GM18951 (cell line): ENCODE results near the gene PDE6C.

Experiments used
- POLR2A ChIP-seq: IDR thresholded peaks from 4 replicates; pipeline ENCODE4 v1.6.1; 2011; ENCODE audit warnings: mild to moderate bottlenecking; ENCODE audit not compliant: insufficient read length, insufficient read depth; ENCODE audit errors: extremely low read depth
- in situ Hi-C: fragments of 300-500 bp; cut with MboI; formaldehyde crosslinking; loops from one replicate; pipeline ENCODE4 v1.12.0; 2022; ENCODE audit warnings: low sequenced_read_pairs, mixed read lengths, inconsistent platforms; ENCODE audit not compliant: unreplicated experiment

The PDE6C gene

GRCh38 chr10:93579985-93580711 lies 32.2 kb upstream of the PDE6C start:
- no peak for TF ChIP-seq POLR2A
- in situ Hi-C loops: no loop called here

- in situ Hi-C loops: no loop called here
- TF ChIP-seq POLR2A: no peak
These were observed 31.5 kb upstream of the PDE6C start for GRCh38 chr10:93580828-93581227.

- TF ChIP-seq POLR2A: no peak
- in situ Hi-C loops: no loop called here
These were observed 27.9 kb upstream of the PDE6C start for GRCh38 chr10:93584445-93584844.

- no peak for TF ChIP-seq POLR2A
- in situ Hi-C loops: no loop called here
These were observed 22.4 kb upstream of the PDE6C start for GRCh38 chr10:93589648-93590562.

- in situ Hi-C loops: no loop called here
- TF ChIP-seq POLR2A: no peak
These were observed 21.7 kb upstream of the PDE6C start for GRCh38 chr10:93590638-93591037.

GRCh38 chr10:93591065-93591808 lies 21.1 kb upstream of the PDE6C start:
- TF ChIP-seq POLR2A: no peak
- in situ Hi-C loops: no loop called here

GRCh38 chr10:93593254-93593653 lies 19.1 kb upstream of the PDE6C start:
- TF ChIP-seq POLR2A: no peak
- in situ Hi-C loops: no loop called here

- TF ChIP-seq POLR2A: no peak
- in situ Hi-C loops: no loop called here
These were observed 18.6 kb upstream of the PDE6C start for GRCh38 chr10:93593749-93594148.

- no peak for TF ChIP-seq POLR2A
- in situ Hi-C loops: no loop called here
These were observed 17.8 kb upstream of the PDE6C start for GRCh38 chr10:93594518-93594917.

- TF ChIP-seq POLR2A: no peak
- in situ Hi-C loops: no loop called here
These were observed 16.8 kb upstream of the PDE6C start for GRCh38 chr10:93595378-93596161.

- TF ChIP-seq POLR2A: no peak
- in situ Hi-C loops: no loop called here
These were observed 15.8 kb upstream of the PDE6C start for GRCh38 chr10:93596539-93596938.

- TF ChIP-seq POLR2A: no peak
- in situ Hi-C loops: no loop called here
These were observed 15.2 kb upstream of the PDE6C start for GRCh38 chr10:93597075-93597599.
